Calu3 (cell line): ENCODE measurements around the gene PLK5. TPM values are rescaled to one million over a fixed set of nuclear protein-coding genes. Genes with fewer than 3 reads are reported as not detected.

ENCODE experiments used
- BruUV-seq: library from RNA; stranded (reverse); fragments of 400-500 nt; replicated peaks from 2 replicates; lab custom pipeline; 2021; lab: Mats Ljungman, UMichigan
- CTCF ChIA-PET: fragments of 300-600 bp; sonication (Branson Sonifier 250); formaldehyde crosslinking; loops from one replicate; lab custom pipeline; 2022; ENCODE audit warnings: antibody characterized with exemption; lab: Charles Lee
- DNase-seq: peaks from one replicate; pipeline ENCODE4 v3.0.0; 2022
- H3K27ac Mint-ChIP-seq: one replicate; pipeline ENCODE4 v1.8.0; 2022; ENCODE audit warnings: mixed read lengths; ENCODE audit not compliant: unreplicated experiment
- H3K27me3 Mint-ChIP-seq: one replicate; pipeline ENCODE4 v1.8.0; 2022; ENCODE audit warnings: mixed read lengths; ENCODE audit not compliant: unreplicated experiment
- H3K36me3 Mint-ChIP-seq: one replicate; pipeline ENCODE4 v1.8.0; 2022; ENCODE audit warnings: mild to moderate bottlenecking, moderate library complexity, mixed read lengths; ENCODE audit not compliant: insufficient read depth, unreplicated experiment
- H3K4me1 Mint-ChIP-seq: one replicate; pipeline ENCODE4 v1.8.0; 2022; ENCODE audit warnings: mild to moderate bottlenecking, low read depth, mixed read lengths; ENCODE audit not compliant: unreplicated experiment
- H3K4me3 Mint-ChIP-seq: one replicate; pipeline ENCODE4 v1.8.0; 2022; ENCODE audit warnings: mild to moderate bottlenecking, low read depth, moderate library complexity, mixed read lengths; ENCODE audit not compliant: unreplicated experiment
- H3K9me3 Mint-ChIP-seq: one replicate; pipeline ENCODE4 v1.8.0; 2022; ENCODE audit warnings: low read depth, mixed read lengths; ENCODE audit not compliant: unreplicated experiment
- intact Hi-C: fragments of 100-400 bp; cut with micrococcal nuclease; formaldehyde crosslinking; loops from one replicate; pipeline ENCODE4 v1.10.0; 2022; ENCODE audit not compliant: unreplicated experiment
- total RNA-seq: library from RNA; stranded (reverse); gene quantifications from 2 replicates; pipeline ENCODE4 v1.2.3, GENCODE V29; 2022
- TF ChIP-seq, protein P1 (sequence below): fragments of 200-600 bp; IDR thresholded peaks from one replicate; pipeline ENCODE4 v1.8.0; 2022; ENCODE audit warnings: antibody characterized with exemption; ENCODE audit not compliant: unreplicated experiment

PLK5 gene
- total RNA-seq, 1 experiment from 2014 or later, result not detected

DNA sequence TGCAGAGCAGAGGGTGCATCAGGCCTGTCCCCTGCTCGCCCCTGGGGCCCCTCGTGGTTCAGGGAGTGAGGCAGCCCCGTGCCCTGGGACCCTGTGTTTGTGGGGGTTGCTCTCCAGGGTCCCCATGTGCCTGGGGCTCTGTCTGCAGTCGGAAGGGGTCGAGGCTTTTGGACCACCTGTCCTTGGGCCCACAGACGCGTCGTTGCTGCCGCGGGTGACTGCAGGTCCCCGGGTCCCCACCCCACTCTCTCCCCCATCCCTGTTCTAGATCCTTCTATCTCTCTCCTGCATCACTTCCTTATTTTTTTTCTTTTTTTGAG is 35.6 kb upstream of the PLK5 start:
- CTCF ChIA-PET, result no interaction called here
- BruUV-seq, result no TSS peak
- peaks cover 21% of the 10 kb centered on the region for H3K36me3 Mint-ChIP-seq
- H3K4me3 Mint-ChIP-seq, result no peak overlapping the region
- H3K9me3 Mint-ChIP-seq, result no peaks in the 10 kb centered on the region
- H3K27me3 Mint-ChIP-seq, result no peaks in the 10 kb centered on the region
- H3K4me1 Mint-ChIP-seq, result peaks cover 14% of the 10 kb centered on the region
- no peak for DNase-seq
- H3K27ac Mint-ChIP-seq, result no peak overlapping the region
- TF ChIP-seq, protein P1, sequence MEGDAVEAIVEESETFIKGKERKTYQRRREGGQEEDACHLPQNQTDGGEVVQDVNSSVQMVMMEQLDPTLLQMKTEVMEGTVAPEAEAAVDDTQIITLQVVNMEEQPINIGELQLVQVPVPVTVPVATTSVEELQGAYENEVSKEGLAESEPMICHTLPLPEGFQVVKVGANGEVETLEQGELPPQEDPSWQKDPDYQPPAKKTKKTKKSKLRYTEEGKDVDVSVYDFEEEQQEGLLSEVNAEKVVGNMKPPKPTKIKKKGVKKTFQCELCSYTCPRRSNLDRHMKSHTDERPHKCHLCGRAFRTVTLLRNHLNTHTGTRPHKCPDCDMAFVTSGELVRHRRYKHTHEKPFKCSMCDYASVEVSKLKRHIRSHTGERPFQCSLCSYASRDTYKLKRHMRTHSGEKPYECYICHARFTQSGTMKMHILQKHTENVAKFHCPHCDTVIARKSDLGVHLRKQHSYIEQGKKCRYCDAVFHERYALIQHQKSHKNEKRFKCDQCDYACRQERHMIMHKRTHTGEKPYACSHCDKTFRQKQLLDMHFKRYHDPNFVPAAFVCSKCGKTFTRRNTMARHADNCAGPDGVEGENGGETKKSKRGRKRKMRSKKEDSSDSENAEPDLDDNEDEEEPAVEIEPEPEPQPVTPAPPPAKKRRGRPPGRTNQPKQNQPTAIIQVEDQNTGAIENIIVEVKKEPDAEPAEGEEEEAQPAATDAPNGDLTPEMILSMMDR, result no peak
- intact Hi-C loops, result no loop called here

DNA sequence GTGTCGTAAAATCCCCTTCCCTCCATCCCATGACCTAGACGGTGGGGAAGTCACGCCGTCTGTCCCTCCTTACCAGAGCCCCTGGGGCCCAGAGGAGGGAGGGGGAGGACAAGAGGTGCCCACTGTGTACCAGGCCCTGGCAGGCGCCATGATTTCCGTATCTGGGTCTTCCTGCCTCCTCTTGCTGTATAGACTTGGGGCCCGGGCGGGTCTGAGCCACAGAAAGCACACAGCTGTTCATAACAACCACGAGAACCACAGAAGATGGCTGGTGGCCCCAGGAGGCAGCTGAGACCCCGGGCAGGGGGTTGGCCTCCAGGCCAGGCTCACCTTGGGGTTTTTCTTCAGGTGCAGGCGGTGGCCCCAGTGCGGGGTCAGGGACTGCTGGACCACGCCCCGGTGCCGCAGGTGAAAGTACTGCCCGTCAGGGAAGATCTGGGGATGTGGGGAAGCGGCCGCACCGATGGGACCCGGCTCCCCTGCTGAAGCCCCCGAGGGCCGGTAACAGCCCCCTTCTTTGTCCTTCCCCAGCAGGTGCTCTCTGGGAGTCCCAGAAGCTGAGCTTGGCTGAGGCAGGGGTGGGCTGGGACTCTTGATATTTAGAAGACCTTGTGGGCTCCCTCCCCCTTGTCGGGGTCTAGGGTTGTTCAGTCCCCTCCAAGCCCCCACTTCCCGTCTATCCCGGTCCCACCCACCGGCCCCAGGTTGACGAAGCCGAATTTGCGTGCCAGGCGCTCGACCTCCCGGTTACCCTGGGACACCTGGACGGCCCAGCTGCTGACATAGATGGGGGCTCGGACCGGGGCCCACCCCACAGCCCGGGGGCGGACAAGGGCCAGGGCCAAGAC is 34.2 kb upstream of the PLK5 start:
- TF ChIP-seq, protein P1, result no peak
- Mint-ChIP-seq H3K36me3 (peaks cover 21% of the 10 kb centered on the region), H3K4me1 (peaks cover 14% of the 10 kb centered on the region), H3K27ac (no peak overlapping the region), H3K27me3 (no peaks in the 10 kb centered on the region), H3K9me3 (no peaks in the 10 kb centered on the region), H3K4me3 (peak overlapping the region; percentile 76)
- CTCF ChIA-PET, result no interaction called here
- intact Hi-C loops, result no loop called here
- DNase-seq, result no peak
- no TSS peak for BruUV-seq

DNA sequence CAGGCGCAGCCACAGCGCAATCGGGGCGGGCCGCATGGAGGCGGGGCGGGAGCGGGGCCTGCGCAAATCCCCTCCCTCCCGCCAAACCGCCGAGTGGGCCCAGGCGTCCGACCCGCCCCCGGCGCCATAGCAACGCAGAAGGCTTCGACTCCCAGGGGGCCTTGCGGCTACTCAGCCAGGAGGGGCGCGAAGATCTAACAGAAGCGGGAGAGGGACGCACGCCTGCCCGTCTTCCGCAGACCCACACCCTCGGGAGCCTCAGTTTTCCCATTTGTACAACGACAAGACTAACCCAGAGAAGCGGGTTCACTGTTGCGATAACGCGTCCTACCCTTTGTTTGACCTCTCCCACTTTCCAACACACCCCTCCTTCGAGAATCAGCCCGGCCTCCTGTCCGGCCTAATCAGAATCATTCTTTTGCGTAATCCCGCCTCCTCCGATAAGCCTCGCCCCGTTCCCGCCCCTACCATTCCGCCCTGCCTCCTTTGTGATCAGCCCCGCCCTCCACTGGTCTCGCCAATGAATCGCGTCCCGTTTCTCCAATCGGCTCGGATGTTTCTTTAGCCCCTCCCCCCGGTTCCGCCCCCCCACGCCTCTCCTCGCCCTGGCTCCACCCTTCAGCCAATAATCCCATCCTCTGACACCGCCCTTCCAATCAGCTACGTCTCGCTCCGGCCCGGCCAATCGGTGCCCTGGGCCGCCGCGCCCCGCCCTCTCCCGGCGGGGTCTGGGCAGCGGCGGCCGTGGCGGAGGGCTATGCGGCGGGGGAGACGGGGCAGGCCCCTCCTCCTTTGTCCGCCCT is 33.4 kb upstream of the PLK5 start, which contains the start of gene PCSK4:
TSS of gene PCSK4 (minus strand) at position 40 of the 803 bp plus-strand sequence. CDS start at position 36, 4 bp downstream.
- H3K4me3 Mint-ChIP-seq, result peak within 1 kb of the TSS; percentile 76
- TF ChIP-seq, protein P1, result no peak
- H3K36me3 Mint-ChIP-seq, result peaks cover 21% of the 10 kb centered on the region
- BruUV-seq, result no TSS peak
- H3K27me3 Mint-ChIP-seq, result no peaks in the 10 kb centered on the region
- H3K9me3 Mint-ChIP-seq, result no peaks in the 10 kb centered on the region
- CTCF ChIA-PET, result interaction anchor here (0.6 to 0.9 kb wide), 3 partner anchors 16 to 175 kb away, joined by 4 to 5 read pairs (median 4); no protein-coding TSS in a partner anchor
- peaks cover 14% of the 10 kb centered on the region for H3K4me1 Mint-ChIP-seq
- peak; percentile 94 for DNase-seq
- H3K27ac Mint-ChIP-seq, result peak within 1 kb of the TSS; percentile 62
- intact Hi-C loops, result no loop called here

DNA sequence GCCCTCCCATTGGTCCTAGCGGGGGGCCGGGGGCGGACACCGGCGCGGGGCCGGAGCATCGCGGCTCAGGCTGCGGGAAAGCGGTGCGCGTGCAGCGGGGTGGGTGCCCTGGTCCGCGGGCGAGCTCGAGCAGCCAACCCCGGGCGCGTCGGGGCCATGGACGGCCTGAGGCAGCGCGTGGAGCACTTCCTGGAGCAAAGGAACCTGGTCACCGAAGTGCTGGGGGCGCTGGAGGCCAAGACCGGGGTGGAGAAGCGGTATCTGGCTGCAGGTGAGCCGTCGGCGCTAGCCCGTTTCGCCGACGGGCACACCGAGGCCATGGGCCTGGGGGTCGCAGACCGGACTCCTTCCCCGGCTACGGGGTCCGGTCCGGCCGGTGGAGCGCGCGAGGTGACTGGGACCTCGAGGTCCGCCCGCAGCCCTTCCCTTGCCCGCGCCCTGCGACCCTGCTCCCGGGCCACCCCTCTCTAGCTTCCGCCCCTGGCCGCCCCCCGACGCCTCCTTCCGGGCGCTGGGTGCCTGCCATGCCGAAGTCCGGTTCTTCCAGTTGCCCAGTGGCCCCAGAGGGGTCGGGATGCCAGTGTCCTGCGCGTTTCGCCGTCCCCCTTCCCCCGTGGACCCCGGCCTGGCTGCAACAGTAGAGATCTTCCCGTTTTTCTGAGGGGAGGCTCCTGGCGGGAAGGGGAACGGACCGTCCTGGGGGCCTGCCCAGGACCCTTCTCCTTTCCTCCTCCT is 32.6 kb upstream of the PLK5 start, which contains the start of gene REEP6:
TSS of gene REEP6 (plus strand) at position 68 of the 735 bp plus-strand sequence. CDS start at position 157, 89 bp downstream.
- H3K36me3 Mint-ChIP-seq, result peaks cover 21% of the 10 kb centered on the region
- DNase-seq, result no peak
- peaks cover 15% of the 10 kb centered on the region for H3K4me1 Mint-ChIP-seq
- peak within 1 kb of the TSS; percentile 62 for H3K27ac Mint-ChIP-seq
- intact Hi-C loops, result no loop called here
- H3K9me3 Mint-ChIP-seq, result no peaks in the 10 kb centered on the region
- CTCF ChIA-PET, result interaction anchor here (0.6 to 0.9 kb wide), 3 partner anchors 15 to 175 kb away, joined by 4 to 5 read pairs (median 4); no protein-coding TSS in a partner anchor
- peak within 1 kb of the TSS; percentile 76 for H3K4me3 Mint-ChIP-seq
- BruUV-seq, result no TSS peak
- peaks cover 3% of the 10 kb centered on the region for H3K27me3 Mint-ChIP-seq
- TF ChIP-seq, protein P1, result no peak
